ENCODE measurements around the gene TSPAN9. TPM values are rescaled to one million over a fixed set of nuclear protein-coding genes. Genes with fewer than 3 reads are reported as not detected.

TSPAN9 gene
- total and polyA plus RNA-seq, 9 of the 15 experiments (the other 6 are each of a cell fraction or from before 2014, with no cell fraction given), result 0.23 to 2.1 (median 0.60) TPM; not detected in 2

DNA sequence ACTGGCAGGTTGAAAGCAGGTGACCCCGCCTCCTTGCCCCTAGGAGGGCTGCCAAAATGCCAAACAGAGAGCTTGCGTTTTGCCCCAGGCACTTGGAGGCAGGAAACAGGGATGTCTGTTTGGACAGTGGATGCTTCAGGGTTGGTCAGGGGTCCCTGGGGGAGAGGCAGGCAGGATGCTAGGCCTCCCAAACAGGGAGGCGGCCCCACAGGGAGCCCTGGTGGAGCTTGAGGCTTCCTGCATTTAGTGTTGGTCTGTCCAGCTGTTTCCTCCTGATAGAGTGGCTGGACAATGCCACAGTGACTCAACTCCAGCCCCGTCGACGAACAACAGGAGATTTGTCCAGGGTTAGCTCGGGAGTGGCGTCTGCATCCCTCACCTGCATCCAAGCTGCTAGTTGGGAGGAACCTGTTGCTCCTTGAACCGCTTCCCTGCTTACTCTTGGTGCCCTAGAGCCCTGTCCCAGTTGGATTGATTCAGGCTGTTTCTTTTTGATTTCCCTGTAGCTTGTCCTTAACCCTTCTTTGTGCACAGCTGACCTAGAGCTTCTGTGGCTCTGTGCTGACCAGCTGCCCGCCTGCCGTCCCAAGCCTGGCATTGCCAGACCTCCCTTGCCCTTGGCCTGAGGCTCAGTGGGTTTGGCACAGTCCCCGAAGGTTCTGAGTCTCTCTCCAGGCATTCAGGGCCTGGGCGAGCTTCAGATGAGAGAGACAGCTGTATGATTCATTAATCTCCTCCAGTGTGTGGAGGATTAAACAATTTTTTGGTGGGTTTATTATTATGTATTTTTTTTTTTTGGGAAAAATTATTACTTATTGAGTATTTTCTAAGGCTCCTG lies 45.9 kb downstream of the TSPAN9 start (continued):
- TF ChIP-seq, protein P1, sequence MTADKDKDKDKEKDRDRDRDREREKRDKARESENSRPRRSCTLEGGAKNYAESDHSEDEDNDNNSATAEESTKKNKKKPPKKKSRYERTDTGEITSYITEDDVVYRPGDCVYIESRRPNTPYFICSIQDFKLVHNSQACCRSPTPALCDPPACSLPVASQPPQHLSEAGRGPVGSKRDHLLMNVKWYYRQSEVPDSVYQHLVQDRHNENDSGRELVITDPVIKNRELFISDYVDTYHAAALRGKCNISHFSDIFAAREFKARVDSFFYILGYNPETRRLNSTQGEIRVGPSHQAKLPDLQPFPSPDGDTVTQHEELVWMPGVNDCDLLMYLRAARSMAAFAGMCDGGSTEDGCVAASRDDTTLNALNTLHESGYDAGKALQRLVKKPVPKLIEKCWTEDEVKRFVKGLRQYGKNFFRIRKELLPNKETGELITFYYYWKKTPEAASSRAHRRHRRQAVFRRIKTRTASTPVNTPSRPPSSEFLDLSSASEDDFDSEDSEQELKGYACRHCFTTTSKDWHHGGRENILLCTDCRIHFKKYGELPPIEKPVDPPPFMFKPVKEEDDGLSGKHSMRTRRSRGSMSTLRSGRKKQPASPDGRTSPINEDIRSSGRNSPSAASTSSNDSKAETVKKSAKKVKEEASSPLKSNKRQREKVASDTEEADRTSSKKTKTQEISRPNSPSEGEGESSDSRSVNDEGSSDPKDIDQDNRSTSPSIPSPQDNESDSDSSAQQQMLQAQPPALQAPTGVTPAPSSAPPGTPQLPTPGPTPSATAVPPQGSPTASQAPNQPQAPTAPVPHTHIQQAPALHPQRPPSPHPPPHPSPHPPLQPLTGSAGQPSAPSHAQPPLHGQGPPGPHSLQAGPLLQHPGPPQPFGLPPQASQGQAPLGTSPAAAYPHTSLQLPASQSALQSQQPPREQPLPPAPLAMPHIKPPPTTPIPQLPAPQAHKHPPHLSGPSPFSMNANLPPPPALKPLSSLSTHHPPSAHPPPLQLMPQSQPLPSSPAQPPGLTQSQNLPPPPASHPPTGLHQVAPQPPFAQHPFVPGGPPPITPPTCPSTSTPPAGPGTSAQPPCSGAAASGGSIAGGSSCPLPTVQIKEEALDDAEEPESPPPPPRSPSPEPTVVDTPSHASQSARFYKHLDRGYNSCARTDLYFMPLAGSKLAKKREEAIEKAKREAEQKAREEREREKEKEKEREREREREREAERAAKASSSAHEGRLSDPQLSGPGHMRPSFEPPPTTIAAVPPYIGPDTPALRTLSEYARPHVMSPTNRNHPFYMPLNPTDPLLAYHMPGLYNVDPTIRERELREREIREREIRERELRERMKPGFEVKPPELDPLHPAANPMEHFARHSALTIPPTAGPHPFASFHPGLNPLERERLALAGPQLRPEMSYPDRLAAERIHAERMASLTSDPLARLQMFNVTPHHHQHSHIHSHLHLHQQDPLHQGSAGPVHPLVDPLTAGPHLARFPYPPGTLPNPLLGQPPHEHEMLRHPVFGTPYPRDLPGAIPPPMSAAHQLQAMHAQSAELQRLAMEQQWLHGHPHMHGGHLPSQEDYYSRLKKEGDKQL (CRISPR knock-in tag; IDR thresholded peaks at IDR 0.05; ENCODE audit: borderline replicate concordance), result no peak
- TF ChIP-seq MYBL2 (IDR thresholded peaks at IDR 0.05; ENCODE audit: low read depth) (no peak), MYBL2 (CRISPR knock-in tag; IDR thresholded peaks at IDR 0.05; ENCODE audit: borderline replicate concordance) (no peak), KLF10 (CRISPR knock-in tag; IDR thresholded peaks at IDR 0.05) (no peak), ZNF518B (CRISPR knock-in tag; IDR thresholded peaks at IDR 0.05) (no peak), L3MBTL2 (IDR thresholded peaks at IDR 0.05) (no peak), RFX5 (IDR thresholded peaks at IDR 0.05; ENCODE audit: low read depth, low read length) (no peak), SIN3B (IDR thresholded peaks at IDR 0.05; ENCODE audit: low read depth) (no peak)
- TF ChIP-seq, protein P2, sequence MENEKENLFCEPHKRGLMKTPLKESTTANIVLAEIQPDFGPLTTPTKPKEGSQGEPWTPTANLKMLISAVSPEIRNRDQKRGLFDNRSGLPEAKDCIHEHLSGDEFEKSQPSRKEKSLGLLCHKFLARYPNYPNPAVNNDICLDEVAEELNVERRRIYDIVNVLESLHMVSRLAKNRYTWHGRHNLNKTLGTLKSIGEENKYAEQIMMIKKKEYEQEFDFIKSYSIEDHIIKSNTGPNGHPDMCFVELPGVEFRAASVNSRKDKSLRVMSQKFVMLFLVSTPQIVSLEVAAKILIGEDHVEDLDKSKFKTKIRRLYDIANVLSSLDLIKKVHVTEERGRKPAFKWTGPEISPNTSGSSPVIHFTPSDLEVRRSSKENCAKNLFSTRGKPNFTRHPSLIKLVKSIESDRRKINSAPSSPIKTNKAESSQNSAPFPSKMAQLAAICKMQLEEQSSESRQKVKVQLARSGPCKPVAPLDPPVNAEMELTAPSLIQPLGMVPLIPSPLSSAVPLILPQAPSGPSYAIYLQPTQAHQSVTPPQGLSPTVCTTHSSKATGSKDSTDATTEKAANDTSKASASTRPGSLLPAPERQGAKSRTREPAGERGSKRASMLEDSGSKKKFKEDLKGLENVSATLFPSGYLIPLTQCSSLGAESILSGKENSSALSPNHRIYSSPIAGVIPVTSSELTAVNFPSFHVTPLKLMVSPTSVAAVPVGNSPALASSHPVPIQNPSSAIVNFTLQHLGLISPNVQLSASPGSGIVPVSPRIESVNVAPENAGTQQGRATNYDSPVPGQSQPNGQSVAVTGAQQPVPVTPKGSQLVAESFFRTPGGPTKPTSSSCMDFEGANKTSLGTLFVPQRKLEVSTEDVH (IDR thresholded peaks at IDR 0.05; ENCODE audit: low read depth, partially characterized antibody), result no peak
- TF ChIP-seq, protein P3, sequence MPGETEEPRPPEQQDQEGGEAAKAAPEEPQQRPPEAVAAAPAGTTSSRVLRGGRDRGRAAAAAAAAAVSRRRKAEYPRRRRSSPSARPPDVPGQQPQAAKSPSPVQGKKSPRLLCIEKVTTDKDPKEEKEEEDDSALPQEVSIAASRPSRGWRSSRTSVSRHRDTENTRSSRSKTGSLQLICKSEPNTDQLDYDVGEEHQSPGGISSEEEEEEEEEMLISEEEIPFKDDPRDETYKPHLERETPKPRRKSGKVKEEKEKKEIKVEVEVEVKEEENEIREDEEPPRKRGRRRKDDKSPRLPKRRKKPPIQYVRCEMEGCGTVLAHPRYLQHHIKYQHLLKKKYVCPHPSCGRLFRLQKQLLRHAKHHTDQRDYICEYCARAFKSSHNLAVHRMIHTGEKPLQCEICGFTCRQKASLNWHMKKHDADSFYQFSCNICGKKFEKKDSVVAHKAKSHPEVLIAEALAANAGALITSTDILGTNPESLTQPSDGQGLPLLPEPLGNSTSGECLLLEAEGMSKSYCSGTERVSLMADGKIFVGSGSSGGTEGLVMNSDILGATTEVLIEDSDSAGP (CRISPR knock-in tag; IDR thresholded peaks at IDR 0.05), result no peak
- TF ChIP-seq, protein P4, sequence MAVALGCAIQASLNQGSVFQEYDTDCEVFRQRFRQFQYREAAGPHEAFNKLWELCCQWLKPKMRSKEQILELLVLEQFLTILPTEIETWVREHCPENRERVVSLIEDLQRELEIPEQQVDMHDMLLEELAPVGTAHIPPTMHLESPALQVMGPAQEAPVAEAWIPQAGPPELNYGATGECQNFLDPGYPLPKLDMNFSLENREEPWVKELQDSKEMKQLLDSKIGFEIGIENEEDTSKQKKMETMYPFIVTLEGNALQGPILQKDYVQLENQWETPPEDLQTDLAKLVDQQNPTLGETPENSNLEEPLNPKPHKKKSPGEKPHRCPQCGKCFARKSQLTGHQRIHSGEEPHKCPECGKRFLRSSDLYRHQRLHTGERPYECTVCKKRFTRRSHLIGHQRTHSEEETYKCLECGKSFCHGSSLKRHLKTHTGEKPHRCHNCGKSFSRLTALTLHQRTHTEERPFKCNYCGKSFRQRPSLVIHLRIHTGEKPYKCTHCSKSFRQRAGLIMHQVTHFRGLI (CRISPR knock-in tag; IDR thresholded peaks at IDR 0.05), result no peak

All from K562 (cell line).